Testis (tissue), 5 donors: ENCODE data around the gene PFKL. TPM values are rescaled to one million over a fixed set of nuclear protein-coding genes. Genes with fewer than 3 reads are reported as not detected.

ENCODE experiments used
- DNase-seq: peaks from one replicate; pipeline ENCODE4 v3.0.0-alpha.2; 2019
- H3K27ac ChIP-seq, 2 donors: fragments of 200-600 bp; sonication (generic); one replicate each; pipeline ENCODE4 v1.5.1; 2019
- H3K27me3 ChIP-seq: fragments of 200-600 bp; sonication (generic); one replicate; pipeline ENCODE4 v1.5.1; 2019
- H3K36me3 ChIP-seq: fragments of 200-600 bp; sonication (generic); one replicate; pipeline ENCODE4 v1.5.1; 2017; ENCODE audit warnings: low read depth; ENCODE audit errors: missing control alignments
- H3K4me1 ChIP-seq: fragments of 200-600 bp; sonication (generic); one replicate; pipeline ENCODE4 v1.5.1; 2019
- H3K4me3 ChIP-seq, 2 donors: fragments of 200-600 bp; sonication (generic); one replicate each; pipeline ENCODE4 v1.5.1; 2017 to 2019
- H3K9me3 ChIP-seq: fragments of 200-600 bp; sonication (generic); one replicate; pipeline ENCODE4 v1.5.1; 2017
- CTCF ChIP-seq, 3 experiments: fragments of 450-650 bp in 2 of 3; fragments of 200-600 bp in 1 of 3; sonication (generic) in 1 of 3; IDR thresholded peaks; one replicate each; pipeline ENCODE4 v1.5.1; 2016 to 2019; ENCODE audit warnings: antibody characterized with exemption in 3 of 3, mild to moderate bottlenecking in 2 of 3, moderate library complexity in 1 of 3
- POLR2A ChIP-seq: fragments of 450-650 bp; IDR thresholded peaks from one replicate; pipeline ENCODE4 v1.6.1; 2017; ENCODE audit warnings: antibody characterized with exemption, mild to moderate bottlenecking, moderate library complexity
- WGBS, 2 donors: methylation state at CpG; one replicate each; pipeline ENCODE4 v1.1.5; 2018; 5-methylcytosine and 5-hydroxymethylcytosine counted together
- intact Hi-C: fragments of 100-400 bp; cut with DNase I; formaldehyde crosslinking; loops from one replicate; pipeline ENCODE4 v1.15.1; 2023; ENCODE audit warnings: low total_unique reads
- long read RNA-seq, 2 donors: transcript quantifications; one replicate each; lab custom pipeline, GENCODE V29; 2026
- polyA plus RNA-seq: library from polyadenylated mRNA; stranded (reverse); fragments of 350-450 nt; fragmentation: Illumina TruSeq; extraction: RNeasy Lipid Tissue Mini Kit (QIAGEN cat#74804); gene quantifications from one replicate; pipeline ENCODE4 v1.2.3, GENCODE V29; 2014; ENCODE audit warnings: low read depth, low replicate concordance; ENCODE audit not compliant: insufficient read depth
- total RNA-seq, 2 donors: library from RNA; depleted of rRNA; stranded (reverse); fragments of >200 nt; gene quantifications; one replicate each; pipeline ENCODE4 v1.2.3, GENCODE V29; 2016

PFKL gene
- total RNA-seq (100 to 1,000 TPM; 213 to 298 TPM), polyA plus RNA-seq (132 TPM)
- long read RNA-seq, donor 1, transcript PFKL-201 (22 exons, 2,912 nt): major isoform, 21 of 43 reads
- long read RNA-seq, donor 1, partial matches to known transcripts: 19 of 43 reads
- long read RNA-seq, donor 1, other reads (novel, unspliced or antisense): 0 of 43 reads
- long read RNA-seq, donor 2, transcript PFKL-201 (22 exons, 2,912 nt): major isoform, 16 of 35 reads
- long read RNA-seq, donor 2, partial matches to known transcripts: 19 of 35 reads
- long read RNA-seq, donor 2, other reads (novel, unspliced or antisense): 0 of 35 reads

- WGBS, 2 donors: 1% methylated on average over 30 to 35 of the region's 94 CpGs
- TF ChIP-seq CTCF (IDR thresholded peaks at IDR 0.05) (no peak), POLR2A (no peak)
- Histone ChIP-seq H3K27ac (peak within 1 kb of the TSS; percentile 87 to 94), H3K4me3 (peak within 1 kb of the TSS; percentile 78 to 83), H3K4me1 (peaks cover 51% of the 10 kb centered on the region), H3K9me3 (no peaks in the 10 kb centered on the region), H3K36me3 (no peaks in the 10 kb centered on the region), H3K27me3 (no peaks in the 10 kb centered on the region)
- peak; percentile 74 for DNase-seq
- intact Hi-C loops: no loop called here
Observed at GRCh38 chr21:44299458-44300261, at the start of gene PFKL. PFKL (plus strand) TSS chr21:44300053; CDS start chr21:44300106, 53 bp downstream.

GRCh38 chr21:44253832-44254710, 45.8 kb upstream of the PFKL start:
- DNase-seq: no peak
- WGBS, 2 donors: 86 to 87% methylated on average over 23 to 29 of the region's 29 CpGs

GRCh38 chr21:44255511-44255981, 44.3 kb upstream of the PFKL start:
- Histone ChIP-seq H3K4me3 (no peak overlapping the region), H3K27me3 (no peaks in the 10 kb centered on the region), H3K4me1 (no peaks in the 10 kb centered on the region), H3K36me3 (no peaks in the 10 kb centered on the region), H3K9me3 (no peaks in the 10 kb centered on the region), H3K27ac (no peak overlapping the region)
- TF ChIP-seq POLR2A (no peak), CTCF (IDR thresholded peaks at IDR 0.05) (no peak)
- 70 to 82% methylated on average over 11 of the region's 11 CpGs for WGBS, 2 donors
- intact Hi-C loops: no loop called here
- DNase-seq: no peak

More at GRCh38 chr21:44253832-44254710, 45.8 kb upstream of the PFKL start:
- H3K27me3 ChIP-seq: no peaks in the 10 kb centered on the region
- TF ChIP-seq CTCF (IDR thresholded peaks at IDR 0.05) (no peak), POLR2A (no peak)
- H3K9me3 ChIP-seq: no peaks in the 10 kb centered on the region
- no peaks in the 10 kb centered on the region for H3K4me1 ChIP-seq
- H3K27ac ChIP-seq: no peak overlapping the region
- no peaks in the 10 kb centered on the region for H3K36me3 ChIP-seq
- intact Hi-C loops: no loop called here
- no peak overlapping the region for H3K4me3 ChIP-seq

GRCh38 chr21:44258056-44258725, 41.7 kb upstream of the PFKL start:
- Histone ChIP-seq H3K9me3 (no peaks in the 10 kb centered on the region), H3K36me3 (no peaks in the 10 kb centered on the region), H3K27ac (no peak overlapping the region), H3K4me1 (no peaks in the 10 kb centered on the region), H3K4me3 (no peak overlapping the region), H3K27me3 (no peaks in the 10 kb centered on the region)
- WGBS, 2 donors: 89 to 97% methylated on average over 6 to 34 of the region's 34 CpGs
- intact Hi-C loops: no loop called here
- no peak for DNase-seq
- TF ChIP-seq POLR2A: no peak
- TF ChIP-seq CTCF (IDR thresholded peaks at IDR 0.05): no peak
